GM21528 (cell line): ENCODE results near the gene SRC.

Source experiments
- ATAC-seq: cut with Tn5 transposase; IDR thresholded peaks from one replicate; pipeline ENCODE4 v1.9.1; 2021; ENCODE audit warnings: mild to moderate bottlenecking, moderate library complexity; ENCODE audit not compliant: unreplicated experiment, low FRiP score

The SRC gene

GRCh38 chr20:37348792-37349516, 3.0 kb downstream of the SRC start:
- no peak for ATAC-seq

GRCh38 chr20:37349517-37350491, 3.9 kb downstream of the SRC start:
- no peak for ATAC-seq

GRCh38 chr20:37350649-37351574, 5.0 kb downstream of the SRC start:
- ATAC-seq, result no peak

GRCh38 chr20:37351689-37352607, 6.0 kb downstream of the SRC start:
- no peak for ATAC-seq

DNA sequence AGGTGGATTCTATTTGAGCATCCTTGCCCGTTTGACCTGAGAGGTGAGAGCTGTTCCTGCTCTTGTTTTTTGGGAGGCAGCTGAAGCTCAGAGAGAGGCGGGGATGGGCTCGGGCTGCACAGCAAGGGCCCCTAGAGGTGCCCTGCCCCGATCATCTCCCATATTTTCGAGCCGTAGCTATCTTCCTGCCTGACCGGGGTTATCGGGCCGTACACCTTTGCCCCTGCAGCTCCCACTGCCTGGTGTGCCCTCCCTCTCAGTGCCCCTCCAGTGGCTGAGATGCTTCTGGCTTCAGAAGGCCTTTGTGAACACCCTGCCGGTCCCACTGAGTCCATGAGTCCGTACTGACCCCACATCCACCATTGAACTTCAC, 6.7 kb downstream of the SRC start:
- ATAC-seq, result no peak

DNA sequence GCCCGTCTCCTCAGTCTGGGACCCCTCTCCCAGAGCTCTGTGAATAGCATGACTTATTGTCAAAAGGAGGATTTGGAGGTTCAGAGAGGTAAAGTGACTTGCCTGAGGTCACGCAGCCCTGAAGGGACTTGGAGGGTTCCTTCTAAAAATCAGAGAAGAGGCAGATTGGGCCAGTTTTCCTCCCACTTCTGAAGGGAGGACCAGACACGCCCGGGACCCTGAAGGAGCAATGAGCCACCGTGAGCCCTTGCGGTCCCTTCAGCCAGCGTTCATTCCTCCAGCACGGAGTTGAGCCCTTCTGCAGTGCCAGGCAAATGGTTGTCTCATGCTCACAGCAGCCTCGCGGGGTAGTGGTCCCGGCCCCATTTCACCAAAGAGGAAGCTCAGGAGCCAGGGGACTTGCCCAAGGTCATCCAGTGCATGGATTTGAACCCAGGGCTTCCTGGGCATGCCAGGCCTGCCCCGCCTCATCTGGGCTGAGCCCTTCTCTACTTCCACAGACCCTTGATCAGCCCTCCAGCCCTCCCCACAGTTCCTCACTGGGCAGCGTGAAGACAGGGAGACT, 7.4 kb downstream of the SRC start:
- no peak for ATAC-seq

DNA sequence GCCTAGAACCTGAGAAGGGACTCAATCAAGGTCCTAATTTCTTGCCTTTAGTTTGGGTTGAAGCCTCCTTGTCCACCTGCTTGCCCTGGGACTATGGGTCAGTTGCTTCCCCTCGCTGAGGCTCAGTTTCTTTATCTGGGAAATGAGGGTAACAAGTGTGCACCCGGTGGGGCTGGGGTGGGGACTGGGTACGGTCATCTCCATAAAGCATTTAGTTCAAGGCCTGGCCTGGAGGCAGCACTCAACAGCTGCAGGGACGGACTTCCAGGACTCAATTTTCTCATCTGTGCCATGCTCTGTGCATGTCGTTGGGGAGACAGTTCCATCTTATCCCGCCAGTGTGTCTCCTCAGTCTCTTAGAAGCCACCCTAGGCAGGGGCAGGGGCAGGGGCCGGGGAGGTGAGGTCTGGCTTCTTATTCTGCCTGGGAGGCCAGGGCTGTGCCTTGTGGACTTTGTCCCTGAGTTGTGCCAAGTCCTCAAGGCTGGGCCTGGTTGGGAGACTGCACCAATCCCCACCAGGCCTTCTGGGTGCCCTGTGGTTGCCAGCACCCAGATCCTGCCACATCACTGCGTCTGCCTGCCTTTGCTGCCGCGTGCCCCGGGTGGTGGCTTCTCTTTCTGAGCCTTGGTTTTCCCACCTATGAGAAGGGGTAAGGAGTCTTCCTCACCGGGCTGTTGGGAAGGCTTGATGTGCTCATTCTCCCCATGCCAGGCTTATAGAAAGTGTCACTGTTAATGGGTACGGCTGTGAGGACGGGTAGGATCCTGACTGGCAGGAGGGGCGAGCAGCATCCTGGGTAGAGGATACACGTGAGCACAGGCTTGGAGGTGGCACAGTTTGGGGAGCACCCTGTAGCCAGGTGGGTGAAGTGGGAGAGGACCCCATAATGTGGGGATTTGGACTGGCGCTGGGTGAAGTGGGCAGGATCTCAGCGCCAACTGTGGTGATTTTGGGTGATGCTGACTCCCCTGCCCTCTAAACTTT, 8.6 kb downstream of the SRC start:
- ATAC-seq, result no peak

DNA sequence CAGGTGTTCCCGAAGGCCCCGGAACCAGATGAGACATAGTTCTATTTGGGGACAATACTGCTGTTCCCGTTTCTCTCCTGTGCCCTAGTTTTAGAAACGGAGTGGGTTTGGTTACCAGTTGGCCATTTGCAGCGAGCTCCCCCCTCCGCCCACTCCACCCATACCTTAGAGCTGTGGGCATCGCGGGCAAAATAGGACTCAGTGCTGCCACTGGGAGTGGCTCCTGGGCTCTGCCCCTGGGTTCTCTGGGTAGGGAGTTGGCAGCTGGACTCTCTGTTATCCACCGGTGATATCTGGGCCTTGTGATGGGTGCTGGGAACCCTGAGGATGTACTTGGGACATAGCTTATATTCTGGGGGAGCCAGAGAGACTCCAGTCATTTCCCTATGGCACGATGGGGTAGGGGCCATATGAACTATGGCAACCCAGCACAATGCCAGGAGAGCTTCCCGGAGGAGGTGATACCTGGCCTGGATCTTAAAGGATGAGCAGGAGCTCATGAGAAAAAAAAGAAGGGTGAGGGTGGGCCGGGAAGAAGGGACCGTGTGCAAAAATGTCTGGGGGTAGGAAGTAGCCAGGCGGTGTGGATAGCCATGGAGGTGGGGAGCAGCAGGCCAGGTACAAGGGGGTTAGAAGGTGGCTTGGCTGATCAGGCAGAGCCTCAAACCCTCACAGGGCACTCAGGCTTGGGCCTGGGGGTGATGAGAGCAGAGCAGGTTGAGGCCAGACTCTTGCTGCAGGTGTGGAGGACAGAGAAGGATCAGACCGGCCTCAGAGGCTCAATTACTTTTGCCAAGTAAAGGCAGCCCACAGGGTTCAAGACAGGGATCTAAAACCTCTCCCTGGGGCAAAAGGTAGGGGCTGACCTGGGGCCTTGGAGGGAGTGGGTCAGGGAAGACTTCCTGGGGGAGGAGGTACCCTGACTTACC, 9.6 kb downstream of the SRC start:
- no peak for ATAC-seq

DNA sequence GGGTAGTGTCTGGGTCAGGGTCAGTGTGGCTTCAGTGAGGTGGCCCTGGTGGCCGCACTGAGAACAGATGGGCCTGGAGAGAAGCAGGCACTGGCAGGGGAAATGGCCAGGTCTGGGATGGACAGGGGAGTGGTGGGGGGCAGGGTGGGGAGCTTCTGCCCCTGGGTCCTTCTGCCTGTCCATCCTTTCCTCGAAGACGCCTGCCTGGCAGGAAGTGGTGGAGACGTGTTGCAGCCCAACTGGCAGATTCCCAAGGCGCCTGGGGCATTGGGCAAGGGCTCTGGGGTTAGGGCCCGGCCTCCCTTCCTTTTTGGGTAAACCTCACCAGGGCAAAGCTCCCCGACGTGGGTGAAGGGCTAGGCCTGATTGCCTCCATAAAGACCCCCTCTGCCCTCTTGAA, 10.4 kb downstream of the SRC start:
- no peak for ATAC-seq

DNA sequence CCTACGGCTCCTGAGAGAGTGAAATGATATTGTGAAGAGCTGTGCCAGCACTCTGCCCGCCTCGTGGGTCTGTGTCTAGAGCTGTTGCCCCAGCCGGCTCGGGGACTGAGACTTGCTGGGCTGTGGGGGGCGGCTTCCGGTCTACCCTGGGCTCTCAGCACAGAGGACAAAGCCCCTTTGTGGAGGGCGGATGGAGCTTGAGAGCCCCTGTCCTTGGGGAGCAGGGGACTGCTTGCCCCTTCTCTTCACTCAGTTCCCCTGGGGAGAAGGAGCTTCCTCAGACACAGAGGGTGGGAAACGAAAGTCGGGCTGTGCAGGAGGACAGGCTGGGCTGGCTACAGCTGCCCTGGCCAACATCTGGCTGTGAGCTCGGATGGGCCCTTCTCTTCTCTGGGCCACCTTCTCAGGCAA, 11.0 kb downstream of the SRC start:
- ATAC-seq, result no peak

GRCh38 chr20:37357481-37358365, 11.8 kb downstream of the SRC start:
- ATAC-seq, result no peak

GRCh38 chr20:37358366-37359150, 12.6 kb downstream of the SRC start:
- no peak for ATAC-seq

DNA sequence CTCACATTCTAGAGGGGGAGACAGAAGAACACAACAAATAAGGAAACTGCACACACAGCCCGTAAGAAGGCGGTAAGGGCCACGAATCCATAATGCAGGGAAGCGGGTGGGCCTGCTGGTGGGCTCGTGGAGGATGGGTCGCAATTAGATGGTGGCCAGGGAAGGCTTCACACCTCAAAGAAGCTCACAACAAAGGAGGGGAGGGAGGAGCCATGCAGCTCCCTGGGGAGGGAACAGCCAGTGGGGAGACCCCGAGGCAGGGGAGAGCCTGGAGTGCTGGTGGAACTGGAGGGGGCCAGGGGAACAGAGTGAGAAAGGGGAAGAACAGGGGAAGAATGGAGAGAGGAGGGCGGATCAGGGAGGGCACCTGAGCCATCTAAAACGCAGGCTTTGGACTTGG, 13.4 kb downstream of the SRC start:
- ATAC-seq, result no peak

- no peak for ATAC-seq
Observed at GRCh38 chr20:37359836-37360235, 13.9 kb downstream of the SRC start.

DNA sequence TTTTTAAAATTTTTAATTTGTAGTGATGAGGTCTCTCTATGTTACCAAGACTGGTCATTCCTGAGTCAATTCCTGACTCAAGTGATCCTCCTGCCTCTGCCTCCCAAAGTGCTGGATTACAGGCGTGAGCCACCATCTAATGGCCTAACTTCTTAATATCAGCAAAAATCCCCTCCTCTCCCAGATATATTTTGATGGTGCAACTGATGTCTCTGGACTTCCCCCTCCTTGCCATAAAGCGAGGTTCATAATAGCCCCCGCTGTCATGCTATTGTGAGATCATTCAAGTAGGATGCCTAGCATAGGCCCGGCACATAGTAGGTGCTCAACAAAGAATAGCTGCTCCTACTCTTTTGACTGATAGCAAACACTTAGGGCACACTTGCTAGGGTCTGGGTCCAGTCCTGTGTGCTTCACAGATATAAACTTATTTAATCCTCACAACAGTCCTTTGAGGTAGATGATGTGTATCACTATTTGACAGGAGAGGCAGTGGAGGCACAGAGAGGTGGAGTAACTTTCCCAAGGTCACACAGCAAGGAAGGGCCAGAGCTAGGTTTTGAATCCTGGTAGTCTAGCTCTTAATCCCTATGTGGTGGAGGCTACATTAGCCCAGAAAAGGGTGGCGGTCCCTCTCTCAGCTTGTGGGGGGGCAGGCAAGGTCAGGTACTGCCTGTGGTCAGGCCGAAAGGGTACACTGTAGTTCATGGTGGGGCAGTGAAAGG, 14.6 kb downstream of the SRC start:
- ATAC-seq, result no peak
